Gastrocnemius medialis (tissue), 4 donors: ENCODE measurements around the gene ABTB2.

Experiments
- POLR2A ChIP-seq, 2 donors: fragments of 450-650 bp; IDR thresholded peaks; one replicate each; pipeline ENCODE4 v1.6.1; 2017; ENCODE audit warnings: antibody characterized with exemption in 2 of 2, mild to moderate bottlenecking in 2 of 2, moderate library complexity in 2 of 2
- TF ChIP-seq, protein P1 (sequence below), 5 experiments: fragments of 450-650 bp in 3 of 5; fragments of 200-600 bp in 2 of 5; sonication (generic) in 2 of 5; IDR thresholded peaks in 4 of 5; conservative IDR thresholded peaks in 1 of 5; 1 replicate in 4 of 5; 2 replicates in 1 of 5; pipeline ENCODE4 v1.5.1; 2016 to 2019; ENCODE audit warnings: antibody characterized with exemption in 5 of 5, mild to moderate bottlenecking in 3 of 5, moderate library complexity in 3 of 5

GRCh38 chr11:34341931-34342533 is 15.8 kb downstream of the ABTB2 start:
- TF ChIP-seq, protein P1, sequence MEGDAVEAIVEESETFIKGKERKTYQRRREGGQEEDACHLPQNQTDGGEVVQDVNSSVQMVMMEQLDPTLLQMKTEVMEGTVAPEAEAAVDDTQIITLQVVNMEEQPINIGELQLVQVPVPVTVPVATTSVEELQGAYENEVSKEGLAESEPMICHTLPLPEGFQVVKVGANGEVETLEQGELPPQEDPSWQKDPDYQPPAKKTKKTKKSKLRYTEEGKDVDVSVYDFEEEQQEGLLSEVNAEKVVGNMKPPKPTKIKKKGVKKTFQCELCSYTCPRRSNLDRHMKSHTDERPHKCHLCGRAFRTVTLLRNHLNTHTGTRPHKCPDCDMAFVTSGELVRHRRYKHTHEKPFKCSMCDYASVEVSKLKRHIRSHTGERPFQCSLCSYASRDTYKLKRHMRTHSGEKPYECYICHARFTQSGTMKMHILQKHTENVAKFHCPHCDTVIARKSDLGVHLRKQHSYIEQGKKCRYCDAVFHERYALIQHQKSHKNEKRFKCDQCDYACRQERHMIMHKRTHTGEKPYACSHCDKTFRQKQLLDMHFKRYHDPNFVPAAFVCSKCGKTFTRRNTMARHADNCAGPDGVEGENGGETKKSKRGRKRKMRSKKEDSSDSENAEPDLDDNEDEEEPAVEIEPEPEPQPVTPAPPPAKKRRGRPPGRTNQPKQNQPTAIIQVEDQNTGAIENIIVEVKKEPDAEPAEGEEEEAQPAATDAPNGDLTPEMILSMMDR (IDR thresholded peaks at IDR 0.05 in 4 of 5, conservative IDR thresholded peaks at IDR 0.05 in 1 of 5) = peak in 1 of 5 experiments; percentile 11
- no peak for TF ChIP-seq POLR2A (IDR thresholded peaks at IDR 0.05)
